Spleen (tissue), 7 donors: ENCODE measurements around the gene PPL.

Experiments
- CTCF ChIP-seq, 11 experiments: fragments of 200-600 bp in 7 of 11; fragments of 450-650 bp in 4 of 11; sonication (generic) in 4 of 11; IDR thresholded peaks in 8 of 11; conservative IDR thresholded peaks in 3 of 11; 1 replicate in 7 of 11; 2 replicates in 4 of 11; pipeline versions ENCODE4 v1.4.0 to v1.8.0; 2016 to 2021; ENCODE audit warnings: antibody characterized with exemption in 11 of 11, inconsistent platforms in 4 of 11, mild to moderate bottlenecking in 1 of 11
- POLR2A ChIP-seq, 3 donors: fragments of 450-650 bp; IDR thresholded peaks; one replicate each; pipeline ENCODE4 v1.5.1; 2017; ENCODE audit warnings: antibody characterized with exemption in 3 of 3, mild to moderate bottlenecking in 1 of 3
- donor health status: DM: no; HTN: no; CAD: no; lungs with moderate emphysema.
- donor health status: DM: no; HTN: no; CAD: no.
- donor health status: DM: no; HTN: no; CAD: no.

- TF ChIP-seq CTCF (IDR thresholded peaks at IDR 0.05 in 8 of 11, conservative IDR thresholded peaks at IDR 0.05 in 3 of 11) = no peak
- TF ChIP-seq POLR2A (IDR thresholded peaks at IDR 0.05) = no peak
These were observed 9.3 kb downstream of the PPL start for GRCh38 chr16:4927661-4928060.
